M059J (cell line): ENCODE data around the gene PTPRT. TPM values are rescaled to one million over a fixed set of nuclear protein-coding genes. Genes with fewer than 3 reads are reported as not detected.
A peak's percentile ranks its signal among the peaks of the same experiment; 100 is the strongest.

Source experiments
- DNase-seq: peaks from one replicate; pipeline ENCODE4 v3.0.0-alpha.2; 2012; ENCODE audit warnings: low read depth
- total RNA-seq: library from RNA; depleted of rRNA; stranded (reverse); fragments of >200 nt; shearing (Covaris generic); gene quantifications from 2 replicates; pipeline ENCODE4 v1.2.3, GENCODE V29; 2014

PTPRT gene
- total RNA-seq, 1 experiment from 2014 or later, result not detected

DNA sequence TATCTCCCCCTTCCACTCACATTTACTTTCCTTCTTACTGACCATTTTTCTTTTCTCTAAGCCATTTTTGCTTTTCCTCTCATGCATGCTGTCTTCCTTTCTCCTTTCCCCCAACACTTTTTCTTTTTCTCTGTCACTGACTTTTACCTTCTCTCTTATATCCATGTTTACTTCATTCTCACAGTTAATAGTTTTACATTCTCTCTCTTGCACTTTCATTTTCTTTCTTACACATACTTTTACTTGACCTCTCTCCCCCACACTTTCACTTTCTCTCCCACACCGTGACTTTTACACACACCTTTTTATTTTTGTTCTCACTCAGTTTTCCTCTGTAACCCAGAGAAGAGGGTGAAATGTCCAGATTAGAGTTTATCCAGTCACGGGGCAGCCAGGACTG, 636.3 kb downstream of the PTPRT start:
- no peak for DNase-seq

DNA sequence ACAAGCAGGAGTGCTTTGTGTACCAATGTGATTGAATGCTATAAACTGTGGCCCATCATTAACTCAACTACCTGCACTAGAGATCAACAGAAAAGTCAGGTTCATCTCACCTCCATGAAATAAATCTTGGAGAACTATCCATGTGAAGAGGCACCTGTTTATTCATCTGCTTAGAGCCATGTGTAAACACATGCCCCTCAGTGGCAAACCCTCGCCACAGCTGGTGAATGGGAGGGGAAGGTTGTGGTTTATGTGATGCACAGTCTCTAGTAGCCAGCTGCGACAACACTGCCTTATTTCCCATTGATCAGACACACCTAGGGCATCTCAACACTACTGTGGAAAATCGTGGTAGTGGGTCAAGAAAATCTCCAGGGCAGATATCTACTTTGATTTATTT, 640.2 kb downstream of the PTPRT start:
- DNase-seq, result no peak

DNA sequence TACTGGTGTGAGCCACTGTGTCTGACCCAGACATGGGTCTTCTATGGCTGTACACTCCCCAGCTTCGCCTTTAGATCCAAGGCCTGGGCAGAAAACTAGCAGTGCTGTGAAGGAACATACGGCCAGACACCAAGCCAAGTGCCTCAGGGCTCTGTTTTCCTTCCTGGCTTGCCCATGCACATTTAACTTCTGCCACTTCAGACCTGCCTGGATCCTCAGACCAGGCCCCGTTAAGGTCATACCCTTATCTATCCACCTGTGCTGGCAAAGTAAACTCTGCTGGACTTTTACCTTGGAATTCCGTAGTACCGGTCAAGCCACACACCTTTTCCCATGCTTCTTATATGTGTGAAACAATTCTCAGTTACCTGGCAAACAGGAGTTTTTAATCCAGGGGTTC, 644.8 kb downstream of the PTPRT start:
- no peak for DNase-seq

DNA sequence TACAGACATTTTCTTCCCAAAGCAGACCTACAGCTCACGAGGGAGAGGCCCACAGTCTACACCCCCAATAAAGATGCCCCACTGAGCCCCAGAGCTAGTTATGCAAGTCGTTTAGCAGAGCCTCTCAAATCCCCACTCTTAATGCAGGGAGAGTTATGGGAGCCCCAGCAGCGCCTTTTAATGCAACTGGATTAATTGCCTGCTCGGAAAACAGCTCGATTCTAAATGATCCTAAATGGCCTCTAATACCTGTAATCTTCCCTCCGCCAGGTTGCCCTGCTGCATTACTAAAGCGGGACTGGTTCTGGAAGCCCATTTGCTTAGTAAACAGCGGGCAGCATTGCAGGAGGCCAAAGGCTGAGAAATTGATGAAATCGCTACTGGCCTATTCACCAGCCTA, 656.9 kb downstream of the PTPRT start:
- no peak for DNase-seq

DNA sequence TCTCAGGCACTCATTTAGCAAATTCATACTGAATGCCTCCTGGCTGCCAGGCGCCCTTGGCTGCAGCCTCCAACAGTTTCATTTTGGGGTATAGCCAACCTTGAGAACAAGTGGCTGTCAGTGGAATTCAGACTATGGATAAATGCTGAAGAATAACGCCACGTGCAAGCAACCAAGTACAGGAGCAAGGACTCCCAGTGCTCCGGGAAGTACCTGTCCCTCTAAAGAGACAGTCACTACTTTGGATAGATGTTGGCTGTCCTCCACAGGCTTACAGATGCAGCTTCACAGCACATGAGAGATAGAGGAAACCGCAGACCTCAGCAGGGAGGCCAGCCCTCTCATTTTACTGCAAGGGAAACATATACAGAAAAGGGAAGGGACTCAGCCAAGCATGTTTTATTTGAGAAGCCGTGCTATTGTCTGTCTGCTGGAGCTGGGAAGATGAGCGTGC, 658.2 kb downstream of the PTPRT start:
- peak; percentile 1 for DNase-seq

DNA sequence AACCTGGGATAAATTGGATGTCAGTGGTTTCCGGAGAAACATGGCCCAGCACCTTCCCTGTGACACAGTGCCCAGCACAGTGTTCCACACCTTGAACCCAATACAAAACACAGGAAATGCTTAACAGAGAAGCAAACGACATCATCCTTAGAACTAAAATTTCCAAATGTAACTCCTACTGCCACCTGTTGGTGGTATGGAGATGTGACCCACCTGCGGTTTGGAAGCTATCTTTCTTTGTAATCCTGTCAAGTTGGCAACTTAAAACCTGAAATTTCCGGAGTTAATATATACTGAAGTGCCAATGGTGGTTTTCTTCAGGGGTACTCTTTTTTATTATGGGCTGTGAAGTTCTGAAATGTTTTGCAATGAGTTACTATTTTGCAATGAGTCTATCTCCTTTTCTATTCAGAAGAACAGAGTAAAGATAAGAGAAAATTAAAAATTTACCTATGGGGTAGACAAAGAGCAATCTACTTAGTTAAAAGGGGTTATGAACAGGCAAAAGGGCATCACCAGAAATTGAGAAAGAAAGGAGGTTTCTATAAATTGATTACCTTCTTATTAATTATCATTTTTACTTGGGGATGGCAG, 658.8 kb downstream of the PTPRT start:
- DNase-seq, result peak; percentile 29

DNA sequence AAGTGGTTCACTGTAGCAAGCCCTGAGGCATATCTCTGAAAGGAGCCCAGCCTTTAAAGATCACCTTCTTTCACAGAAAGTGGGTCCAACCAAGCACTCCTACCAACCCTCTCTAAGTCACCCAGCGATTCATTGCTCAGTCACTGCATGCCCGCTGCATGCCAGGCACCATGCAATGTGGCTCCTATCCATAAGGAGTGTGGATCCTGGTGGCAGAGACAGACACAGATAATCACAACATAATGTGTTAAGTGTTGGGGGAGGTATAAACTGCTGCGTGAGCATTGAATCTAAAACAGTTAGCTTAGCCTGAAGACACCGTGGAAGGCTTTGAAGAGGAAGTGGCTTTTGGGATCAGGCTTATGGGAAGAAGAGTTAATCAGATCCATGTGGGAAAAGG, 659.5 kb downstream of the PTPRT start:
- no peak for DNase-seq

DNA sequence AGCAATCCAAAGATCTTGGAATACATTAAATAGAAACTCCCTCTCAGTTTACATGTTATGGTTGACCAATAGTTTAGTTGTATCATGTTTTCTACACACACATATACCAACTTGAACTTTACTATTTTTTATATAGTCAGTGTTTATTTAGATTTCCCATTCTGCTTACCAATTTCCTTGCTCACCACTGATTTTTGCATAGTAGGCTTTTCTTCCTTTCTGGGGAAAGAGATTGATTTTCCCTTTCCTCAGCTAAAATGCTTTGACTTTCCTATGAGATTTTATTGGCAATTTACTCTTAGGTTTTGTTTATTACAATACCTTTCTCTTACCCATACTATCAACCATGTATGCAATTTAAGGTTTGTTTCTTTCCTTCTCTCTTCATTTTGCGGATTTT, 665.6 kb downstream of the PTPRT start:
- no peak for DNase-seq

DNA sequence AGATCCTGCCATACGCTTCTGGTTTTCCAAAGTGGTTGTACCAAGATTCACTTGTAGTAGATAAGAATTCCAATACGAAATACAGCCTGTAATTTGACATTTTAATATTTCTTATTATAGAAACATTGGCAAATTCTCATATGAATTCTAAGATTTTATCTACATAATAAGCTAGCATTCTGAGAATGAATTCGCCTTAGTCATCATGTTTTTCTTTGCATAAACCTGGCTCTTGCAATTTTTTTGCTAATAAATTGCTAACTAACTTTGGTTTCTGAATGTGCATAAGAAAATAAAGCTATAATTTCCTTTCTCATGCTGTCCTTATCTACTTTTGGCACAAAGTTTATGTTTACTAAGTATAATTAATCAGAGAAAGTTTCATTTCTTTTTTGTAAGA, 673.0 kb downstream of the PTPRT start:
- no peak for DNase-seq

DNA sequence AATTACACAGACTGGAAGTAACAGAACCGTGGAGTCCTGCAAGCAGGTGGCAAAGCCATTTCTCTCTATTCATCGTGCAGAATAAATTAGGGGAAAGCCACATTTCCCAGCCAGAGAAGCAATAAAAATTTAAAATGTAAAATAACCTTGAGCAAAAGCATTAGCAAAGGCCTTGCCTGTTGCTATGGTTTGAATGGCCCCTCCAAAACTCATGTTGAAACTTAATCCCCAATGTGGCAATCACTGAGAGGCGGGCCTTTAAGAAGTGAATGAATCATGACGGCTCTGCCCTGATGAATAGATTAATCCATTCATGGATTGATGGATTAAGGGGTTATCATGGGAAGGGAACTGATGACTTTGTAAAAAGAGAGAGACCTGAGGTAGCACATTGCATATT, 679.0 kb downstream of the PTPRT start:
- DNase-seq, result no peak

DNA sequence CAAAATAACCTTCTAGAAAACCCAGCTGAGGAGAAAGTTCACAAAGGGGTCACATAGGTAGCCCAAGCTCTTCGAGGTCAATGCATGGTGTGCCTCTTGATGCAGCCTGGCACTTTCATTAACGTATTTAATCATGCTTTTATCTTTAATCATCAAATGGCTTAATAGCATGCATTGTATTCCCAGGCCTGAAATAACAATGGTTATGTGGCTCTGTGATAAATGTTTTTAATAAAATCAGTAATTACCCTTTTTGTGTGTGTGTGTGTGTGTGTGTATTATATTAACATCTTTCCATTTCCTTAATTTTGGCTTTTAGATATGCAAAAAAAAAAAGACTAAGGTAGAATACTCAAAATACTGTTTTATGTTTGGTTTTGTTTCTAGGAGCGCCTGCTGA, 681.8 kb downstream of the PTPRT start:
- no peak for DNase-seq

DNA sequence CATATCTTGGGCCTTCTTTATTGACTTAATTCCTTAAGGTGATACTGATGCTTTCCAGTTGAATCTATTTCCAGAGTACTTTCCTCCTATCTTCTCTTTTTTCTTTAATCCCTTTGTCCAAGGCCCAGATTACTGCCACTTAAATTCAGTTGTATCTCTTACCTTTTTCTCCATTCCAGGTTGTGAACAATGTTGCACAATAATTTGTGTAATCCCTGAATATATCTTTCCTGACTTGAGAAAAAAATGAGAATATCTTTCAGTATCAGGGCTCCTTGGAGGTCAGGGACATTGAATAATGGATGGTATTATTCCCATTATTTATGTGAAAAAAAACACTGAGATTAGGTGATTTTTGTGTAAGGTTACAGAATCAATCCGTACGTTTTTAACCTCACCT, 683.3 kb downstream of the PTPRT start:
- DNase-seq, result no peak

DNA sequence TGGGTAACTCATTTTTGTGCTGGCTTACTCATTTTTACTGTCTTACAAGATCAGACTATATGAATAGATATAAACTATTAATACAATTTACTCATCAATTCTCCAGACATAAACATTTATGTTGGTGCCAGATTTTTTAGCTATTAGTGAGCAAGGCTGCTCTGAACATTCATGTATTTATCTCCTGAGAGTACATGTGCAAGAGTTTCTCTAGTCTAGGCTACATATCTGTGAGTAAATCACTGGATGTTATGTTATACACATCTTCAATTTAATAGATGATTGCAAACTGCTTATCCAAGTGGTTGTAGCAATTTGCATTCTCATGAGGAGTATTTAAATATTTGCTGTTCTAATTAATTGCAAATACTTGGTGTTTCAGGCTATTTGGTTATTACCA, 687.1 kb downstream of the PTPRT start:
- no peak for DNase-seq

DNA sequence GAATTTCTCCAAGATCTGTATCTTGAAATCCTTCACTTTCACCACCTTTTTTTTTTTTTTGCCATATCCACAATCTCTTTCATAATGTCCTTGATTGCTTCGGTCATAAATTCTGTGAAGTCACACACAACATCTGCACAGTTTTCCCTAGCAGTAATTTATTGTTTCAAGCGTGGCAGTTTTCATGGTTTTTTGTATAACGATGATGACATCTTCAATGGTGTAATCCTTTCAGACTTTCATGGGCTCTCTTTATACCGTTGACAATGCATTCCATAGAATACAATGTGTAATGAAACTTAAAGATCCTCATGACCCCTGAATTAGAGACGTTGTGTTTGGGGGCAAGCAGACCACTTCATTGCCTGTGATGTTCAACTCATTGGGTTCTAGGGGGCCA, 693.1 kb downstream of the PTPRT start:
- DNase-seq, result no peak

DNA sequence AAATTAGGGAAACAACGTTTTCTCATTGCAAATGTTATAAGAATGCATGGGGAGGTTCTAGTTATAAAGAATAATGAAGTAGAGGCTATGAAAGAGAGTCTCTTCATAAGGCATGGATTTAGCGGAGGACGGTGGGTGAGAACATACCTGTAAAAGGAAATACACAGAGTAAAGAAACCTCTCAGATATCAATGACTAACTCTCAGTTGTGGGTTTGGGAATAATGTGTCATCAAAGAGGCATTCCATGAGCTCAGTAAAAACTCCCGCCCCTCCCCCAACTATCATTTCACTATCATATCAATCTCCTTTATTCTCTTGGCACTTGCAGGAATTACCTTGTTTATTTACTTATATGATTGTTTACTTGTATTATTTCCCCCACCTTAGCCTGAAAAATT, 695.4 kb downstream of the PTPRT start:
- peak; percentile 6 for DNase-seq

DNA sequence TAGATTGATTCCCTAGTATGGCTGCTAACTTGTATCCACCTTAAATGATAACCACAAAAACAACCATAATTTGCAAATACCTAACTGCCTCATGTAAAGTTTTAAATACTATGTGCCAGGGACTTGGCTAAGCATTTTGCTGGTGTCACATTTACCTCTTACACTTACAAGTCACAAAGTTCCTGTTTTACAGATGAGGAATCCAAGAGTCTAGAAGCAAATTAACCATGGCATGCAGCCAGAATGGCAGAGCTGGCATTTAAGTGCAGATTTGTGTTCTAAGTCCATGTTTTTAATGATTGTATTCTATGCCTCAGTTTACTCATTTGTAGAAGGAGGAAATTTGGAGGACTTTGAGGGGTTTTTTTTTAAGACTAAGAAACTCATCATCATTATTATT, 696.7 kb downstream of the PTPRT start:
- no peak for DNase-seq

DNA sequence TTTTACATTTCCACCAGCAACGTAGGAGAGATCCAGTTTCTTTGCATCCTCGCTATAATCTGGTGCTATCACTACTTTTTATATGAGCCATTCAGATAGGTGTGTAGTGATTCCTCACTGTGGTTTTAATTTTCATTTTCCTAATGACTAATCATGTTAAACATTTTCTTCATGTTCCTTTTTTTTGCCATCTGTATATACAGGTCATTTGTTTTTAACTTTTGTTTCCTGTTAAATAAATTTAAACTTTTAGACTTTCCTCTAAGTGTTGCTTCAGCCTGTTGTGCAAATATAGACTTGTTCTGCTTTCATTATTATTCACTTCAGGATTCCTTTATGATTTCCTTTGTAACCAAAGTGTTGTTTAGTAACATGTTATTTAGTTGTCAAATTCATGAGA, 697.4 kb downstream of the PTPRT start:
- DNase-seq, result no peak

DNA sequence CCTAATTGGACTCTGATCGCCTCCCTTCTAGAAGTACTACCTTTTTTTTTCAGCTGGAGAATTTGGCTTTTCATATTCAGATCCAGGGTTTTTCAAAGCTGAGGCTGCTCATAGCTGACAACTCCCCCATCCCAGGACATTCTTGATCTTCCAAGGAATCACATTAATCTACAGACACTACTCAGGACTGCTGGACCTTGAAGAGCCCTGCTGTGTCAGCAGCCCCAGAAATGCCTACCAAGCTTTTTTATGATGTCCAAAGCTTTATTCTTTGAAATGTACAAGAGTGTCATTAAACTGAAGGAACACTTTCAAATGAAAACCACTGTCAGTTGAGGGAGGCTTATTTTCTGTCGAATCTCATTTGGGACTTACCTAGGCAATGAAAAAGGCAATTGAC, 704.1 kb downstream of the PTPRT start:
- DNase-seq, result no peak

DNA sequence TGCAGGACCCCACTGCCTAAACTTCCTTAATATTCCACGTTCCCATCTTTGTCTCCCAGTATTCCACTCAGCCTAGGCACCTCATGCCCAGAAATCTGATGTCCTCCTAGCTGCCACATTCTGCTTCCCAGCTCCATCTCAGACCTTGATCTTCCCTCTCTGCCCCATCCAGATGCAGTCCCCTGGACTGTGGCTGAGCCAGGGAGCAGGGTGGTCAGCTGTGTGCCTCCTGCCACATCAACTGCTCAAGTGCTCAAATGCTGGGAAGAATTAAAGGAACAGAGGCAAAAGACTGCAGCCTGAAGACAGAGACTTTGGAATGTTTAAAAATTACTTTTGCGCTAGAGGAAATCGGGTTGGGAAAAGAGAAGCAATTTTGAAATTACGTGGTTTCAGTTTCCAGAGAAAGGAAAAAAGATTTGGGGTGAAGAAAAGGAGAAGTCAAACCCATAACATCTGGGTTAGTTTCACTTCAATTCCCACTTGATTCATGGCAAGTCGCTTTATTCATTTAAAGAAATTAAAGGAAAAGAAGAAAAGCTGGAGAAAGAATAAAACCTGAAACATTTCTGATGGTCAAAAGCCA, 704.8 kb downstream of the PTPRT start:
- no peak for DNase-seq

DNA sequence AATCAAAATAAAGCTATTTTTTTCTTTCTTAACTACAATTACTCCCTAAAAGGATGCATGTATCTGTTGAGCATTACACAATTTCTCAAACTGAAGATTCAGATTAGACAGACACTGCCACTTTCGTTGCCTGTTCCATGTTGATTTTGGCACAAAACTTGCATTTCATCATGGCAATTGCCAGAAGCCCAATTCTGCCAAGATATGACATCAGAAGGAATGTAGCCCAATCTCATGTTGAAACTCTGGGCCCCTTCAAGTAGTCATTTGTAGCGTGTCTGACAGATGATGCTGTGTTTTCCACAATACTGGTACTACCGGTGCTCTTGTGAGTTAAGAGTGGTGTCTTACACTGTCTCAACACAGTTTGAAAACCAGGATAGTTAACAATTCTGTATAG, 705.4 kb downstream of the PTPRT start:
- DNase-seq, result no peak

DNA sequence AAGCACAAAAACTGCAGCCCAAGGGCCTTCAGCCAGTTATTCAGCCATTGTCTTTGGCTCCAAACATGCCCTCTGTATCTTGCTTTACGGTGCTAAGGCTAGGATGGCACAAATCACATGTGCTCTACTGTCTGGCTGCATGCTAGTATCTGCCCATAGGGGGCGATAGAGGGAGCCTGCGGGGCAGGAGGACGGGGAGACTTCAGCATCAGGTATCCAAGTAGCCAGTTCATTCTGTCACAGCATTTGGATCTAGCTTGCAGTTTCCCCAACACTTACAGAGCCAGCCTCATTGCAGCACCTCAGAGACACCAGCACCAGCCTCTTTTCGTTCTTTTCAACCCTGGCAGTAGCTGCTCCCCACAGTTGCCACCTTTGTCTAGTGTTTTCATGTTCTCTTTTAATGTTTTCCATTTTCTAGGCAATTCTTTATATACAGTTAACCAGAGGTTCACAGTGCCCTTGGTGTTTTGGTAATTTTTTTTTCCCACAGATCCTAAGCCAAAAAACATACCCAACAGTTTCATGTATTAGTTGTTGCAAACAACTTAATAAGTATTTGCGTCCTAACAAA, 705.9 kb downstream of the PTPRT start:
- DNase-seq, result peak; percentile 9

DNA sequence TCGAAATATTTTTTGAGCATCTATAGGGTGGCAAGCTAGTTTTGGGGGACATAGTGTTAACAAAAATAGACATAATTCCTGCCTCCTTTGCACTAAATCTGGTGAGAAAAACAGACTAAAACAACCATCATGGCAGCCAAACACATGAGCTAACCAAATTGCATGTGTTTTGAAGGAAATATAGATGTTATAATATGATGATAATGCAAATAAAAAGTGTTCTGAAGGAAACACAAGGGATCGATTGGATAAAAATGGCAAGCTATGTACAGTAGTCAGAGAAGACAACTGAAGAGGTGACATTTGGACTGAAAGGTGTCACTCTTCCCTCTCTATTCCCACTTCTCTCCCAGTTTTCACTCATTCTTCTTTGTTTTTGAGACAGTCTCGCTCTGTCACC, 706.9 kb downstream of the PTPRT start:
- DNase-seq, result no peak

DNA sequence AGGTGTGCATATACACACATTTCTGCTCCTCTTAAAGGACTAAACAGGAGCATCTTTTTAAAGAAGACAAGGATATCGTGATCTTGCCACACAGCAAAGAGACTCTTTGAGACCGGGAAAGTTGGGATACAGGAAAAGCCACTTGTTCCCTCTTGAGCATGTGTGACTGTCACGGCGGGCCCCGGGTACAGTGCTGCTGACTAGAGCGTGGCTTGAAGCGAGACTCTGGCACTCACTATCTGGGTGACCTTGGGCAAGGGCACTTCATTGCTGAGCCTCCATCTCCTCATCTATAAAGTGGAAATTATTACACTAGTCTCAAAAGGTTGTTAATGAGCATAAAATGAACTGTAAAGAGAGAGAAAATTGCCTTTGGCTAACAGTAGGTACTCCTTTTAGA, 713.9 kb downstream of the PTPRT start:
- no peak for DNase-seq

DNA sequence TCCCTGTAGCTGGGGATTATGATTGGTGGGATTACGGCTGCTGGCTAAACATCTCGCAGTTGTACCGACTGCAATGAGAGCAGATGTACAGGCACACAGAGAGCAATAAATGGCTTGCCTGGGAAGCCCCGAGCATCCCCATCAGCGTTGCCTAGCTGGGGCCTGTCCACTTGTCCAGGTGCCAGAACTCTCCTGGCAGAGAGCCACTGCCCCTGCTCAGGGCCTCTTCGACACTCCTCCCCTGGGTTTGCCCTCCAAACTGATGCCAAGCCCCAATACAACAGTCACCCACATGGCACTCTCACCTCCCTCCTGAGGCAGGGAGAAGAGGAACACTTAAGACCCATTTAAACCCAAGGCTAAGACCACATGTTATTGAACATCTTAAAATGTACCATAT, 715.1 kb downstream of the PTPRT start:
- no peak for DNase-seq
